Measurements from ENCODE around the gene CACNA2D2. TPM values are rescaled to one million over a fixed set of nuclear protein-coding genes. Genes with fewer than 3 reads are reported as not detected.

The CACNA2D2 gene
- total and polyA plus RNA-seq, 2 of the 13 experiments (the other 11 are each of a cell fraction or from before 2014, with no cell fraction given), result not detected

GRCh38 chr3:50350527-50351322, 152.7 kb downstream of the CACNA2D2 start, which contains the start of the genes CYB561D2 and NPRL2 (continued):
- TF ChIP-seq GTF3A (CRISPR knock-in tag; conservative IDR thresholded peaks at IDR 0.05) (no peak), ZNF33B (CRISPR knock-in tag; IDR thresholded peaks at IDR 0.05) (peak; percentile 92; the same call in 1 of the 2 replicates), HDAC1 (CRISPR knock-in tag; IDR thresholded peaks at IDR 0.05) (peak; percentile 94), PHF21A (CRISPR knock-in tag; IDR thresholded peaks at IDR 0.05) (no peak), MEIS1 (CRISPR knock-in tag; IDR thresholded peaks at IDR 0.05; ENCODE audit: borderline replicate concordance) (peak; percentile 72; the same call in 1 of the 2 replicates), POLR2AphosphoS2 (IDR thresholded peaks at IDR 0.05; ENCODE audit: low read depth, low read length) (no peak), ZNF331 (CRISPR knock-in tag; IDR thresholded peaks at IDR 0.05) (peak; percentile 73), ZNF335 (CRISPR knock-in tag; IDR thresholded peaks at IDR 0.05) (peak; percentile 80), ZBED4 (CRISPR knock-in tag; IDR thresholded peaks at IDR 0.05; ENCODE audit: borderline replicate concordance) (peak; percentile 61; the same call in 1 of the 2 replicates), PREB (CRISPR knock-in tag; IDR thresholded peaks at IDR 0.05) (no peak), ZNF891 (CRISPR knock-in tag; IDR thresholded peaks at IDR 0.05) (peak; percentile 92; the same call in 1 of the 2 replicates), KDM3A (CRISPR knock-in tag; IDR thresholded peaks at IDR 0.05; ENCODE audit: low read depth) (peak; percentile 63), CSRNP1 (CRISPR knock-in tag; IDR thresholded peaks at IDR 0.05) (peak; percentile 98), RORA (CRISPR knock-in tag; IDR thresholded peaks at IDR 0.05) (no peak)
- TF ChIP-seq, protein P1, sequence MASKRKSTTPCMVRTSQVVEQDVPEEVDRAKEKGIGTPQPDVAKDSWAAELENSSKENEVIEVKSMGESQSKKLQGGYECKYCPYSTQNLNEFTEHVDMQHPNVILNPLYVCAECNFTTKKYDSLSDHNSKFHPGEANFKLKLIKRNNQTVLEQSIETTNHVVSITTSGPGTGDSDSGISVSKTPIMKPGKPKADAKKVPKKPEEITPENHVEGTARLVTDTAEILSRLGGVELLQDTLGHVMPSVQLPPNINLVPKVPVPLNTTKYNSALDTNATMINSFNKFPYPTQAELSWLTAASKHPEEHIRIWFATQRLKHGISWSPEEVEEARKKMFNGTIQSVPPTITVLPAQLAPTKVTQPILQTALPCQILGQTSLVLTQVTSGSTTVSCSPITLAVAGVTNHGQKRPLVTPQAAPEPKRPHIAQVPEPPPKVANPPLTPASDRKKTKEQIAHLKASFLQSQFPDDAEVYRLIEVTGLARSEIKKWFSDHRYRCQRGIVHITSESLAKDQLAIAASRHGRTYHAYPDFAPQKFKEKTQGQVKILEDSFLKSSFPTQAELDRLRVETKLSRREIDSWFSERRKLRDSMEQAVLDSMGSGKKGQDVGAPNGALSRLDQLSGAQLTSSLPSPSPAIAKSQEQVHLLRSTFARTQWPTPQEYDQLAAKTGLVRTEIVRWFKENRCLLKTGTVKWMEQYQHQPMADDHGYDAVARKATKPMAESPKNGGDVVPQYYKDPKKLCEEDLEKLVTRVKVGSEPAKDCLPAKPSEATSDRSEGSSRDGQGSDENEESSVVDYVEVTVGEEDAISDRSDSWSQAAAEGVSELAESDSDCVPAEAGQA (IDR thresholded peaks at IDR 0.05; ENCODE audit: low read depth), result peak; percentile 37; the same call in 1 of the 2 replicates
- TF ChIP-seq, protein P1 (CRISPR knock-in tag; IDR thresholded peaks at IDR 0.05; ENCODE audit: borderline replicate concordance), result peak; percentile 91; the same call in 1 of the 2 replicates

Measured in HepG2 (cell line).